GM19023 (cell line): Measurements from ENCODE around the gene PLA2G4D.

Experiments
- ATAC-seq: cut with Tn5 transposase; IDR thresholded peaks from one replicate; pipeline ENCODE4 v1.9.1; 2021; ENCODE audit warnings: mild to moderate bottlenecking, moderate library complexity; ENCODE audit not compliant: unreplicated experiment

PLA2G4D gene

DNA sequence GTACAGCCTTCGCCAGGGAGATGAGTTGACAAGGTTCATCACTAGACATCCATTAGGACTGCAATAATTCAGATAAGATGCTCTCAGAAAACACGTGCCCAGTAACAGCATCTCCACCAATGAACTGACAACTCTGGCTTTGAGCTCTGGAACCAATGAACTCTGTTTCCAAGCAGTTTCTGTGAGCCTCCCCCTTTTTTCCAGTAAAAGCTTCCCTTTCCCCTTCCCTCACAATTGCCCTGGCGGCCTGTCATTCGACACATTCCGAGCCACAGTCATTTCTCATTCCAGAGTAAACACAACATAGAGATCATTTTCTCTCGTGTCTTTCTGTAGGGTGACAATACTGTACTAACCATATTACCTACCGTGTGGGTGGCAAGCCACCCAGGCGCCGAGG lies 3.6 kb downstream of the PLA2G4D start:
- ATAC-seq, result no peak

DNA sequence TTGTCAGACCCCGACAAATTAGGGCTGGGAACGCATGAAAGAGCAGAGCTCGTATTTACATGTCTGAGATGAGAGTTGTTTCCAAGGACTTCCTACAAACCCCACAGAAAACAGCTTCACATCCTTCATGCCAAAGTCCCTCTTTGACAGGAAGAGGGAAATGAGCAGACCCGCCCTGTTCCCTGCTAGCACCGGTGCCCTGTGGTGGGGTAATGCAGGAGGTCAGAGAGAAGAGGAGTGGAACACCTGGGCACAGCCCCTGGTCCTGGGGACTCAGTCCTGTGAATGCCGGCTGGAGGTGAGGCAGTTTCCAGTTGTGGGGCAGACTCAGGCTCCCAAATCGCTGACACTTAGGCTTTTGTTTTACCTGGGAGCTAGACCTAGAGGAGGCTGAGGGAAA lies 4.0 kb downstream of the PLA2G4D start:
- no peak for ATAC-seq

DNA sequence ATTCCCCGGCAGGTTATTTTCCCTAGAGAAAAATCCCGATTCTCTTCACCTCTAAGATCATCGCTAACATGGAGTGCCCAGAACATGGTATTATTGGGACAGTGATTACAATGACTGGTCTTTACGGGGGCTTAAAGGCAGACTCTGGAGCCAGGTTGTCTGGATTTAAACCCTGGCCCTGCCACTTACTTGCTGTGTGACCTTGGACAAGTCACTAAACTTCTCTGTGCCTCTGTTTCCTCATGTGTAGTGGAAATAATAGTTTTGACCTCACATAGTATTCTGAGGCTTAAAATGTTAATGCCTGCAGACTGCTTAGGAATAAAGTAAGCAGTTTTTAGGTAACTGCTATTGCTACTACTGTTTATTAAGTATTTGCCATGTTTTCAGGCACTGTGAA lies 4.4 kb downstream of the PLA2G4D start:
- ATAC-seq, result no peak

DNA sequence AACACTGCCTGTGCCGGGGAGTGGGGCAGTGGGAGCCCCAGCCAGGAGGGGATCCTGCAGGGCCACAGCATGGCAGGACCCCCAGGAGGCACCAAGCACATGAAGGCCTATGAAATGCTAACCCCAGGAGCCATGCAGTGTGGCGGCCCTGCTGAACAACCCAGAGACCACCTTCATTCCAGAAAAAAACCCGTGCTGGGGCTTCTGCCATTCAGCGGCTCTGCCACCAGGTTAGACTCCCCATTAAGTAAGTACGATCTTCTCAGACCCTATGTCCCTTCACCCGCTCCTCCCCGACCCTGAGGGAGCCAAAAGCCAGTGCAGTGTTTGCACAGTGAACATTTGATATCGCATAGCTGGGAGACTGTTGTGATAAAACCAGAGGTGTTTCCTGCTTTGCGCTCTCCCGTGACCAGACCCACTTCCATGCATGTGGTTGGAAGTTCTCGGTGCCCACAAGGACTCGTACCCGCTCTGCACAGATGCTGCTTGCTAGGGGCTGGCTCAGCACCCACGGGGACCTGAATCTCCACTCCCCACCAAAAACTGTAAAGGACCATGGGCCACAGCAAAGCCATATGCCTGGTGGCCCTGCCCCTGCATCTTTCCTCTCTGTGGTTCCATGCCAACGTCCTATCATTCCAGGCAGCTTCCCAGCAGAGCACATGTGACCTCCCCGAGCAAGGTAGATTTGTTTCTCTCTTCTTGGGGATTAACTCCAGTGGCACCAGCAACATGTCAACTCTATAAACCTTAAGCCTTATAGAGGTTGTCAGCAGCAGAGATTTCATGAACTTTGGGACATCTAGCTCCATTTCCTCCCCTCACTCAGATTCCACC lies 5.3 kb downstream of the PLA2G4D start:
- no peak for ATAC-seq

DNA sequence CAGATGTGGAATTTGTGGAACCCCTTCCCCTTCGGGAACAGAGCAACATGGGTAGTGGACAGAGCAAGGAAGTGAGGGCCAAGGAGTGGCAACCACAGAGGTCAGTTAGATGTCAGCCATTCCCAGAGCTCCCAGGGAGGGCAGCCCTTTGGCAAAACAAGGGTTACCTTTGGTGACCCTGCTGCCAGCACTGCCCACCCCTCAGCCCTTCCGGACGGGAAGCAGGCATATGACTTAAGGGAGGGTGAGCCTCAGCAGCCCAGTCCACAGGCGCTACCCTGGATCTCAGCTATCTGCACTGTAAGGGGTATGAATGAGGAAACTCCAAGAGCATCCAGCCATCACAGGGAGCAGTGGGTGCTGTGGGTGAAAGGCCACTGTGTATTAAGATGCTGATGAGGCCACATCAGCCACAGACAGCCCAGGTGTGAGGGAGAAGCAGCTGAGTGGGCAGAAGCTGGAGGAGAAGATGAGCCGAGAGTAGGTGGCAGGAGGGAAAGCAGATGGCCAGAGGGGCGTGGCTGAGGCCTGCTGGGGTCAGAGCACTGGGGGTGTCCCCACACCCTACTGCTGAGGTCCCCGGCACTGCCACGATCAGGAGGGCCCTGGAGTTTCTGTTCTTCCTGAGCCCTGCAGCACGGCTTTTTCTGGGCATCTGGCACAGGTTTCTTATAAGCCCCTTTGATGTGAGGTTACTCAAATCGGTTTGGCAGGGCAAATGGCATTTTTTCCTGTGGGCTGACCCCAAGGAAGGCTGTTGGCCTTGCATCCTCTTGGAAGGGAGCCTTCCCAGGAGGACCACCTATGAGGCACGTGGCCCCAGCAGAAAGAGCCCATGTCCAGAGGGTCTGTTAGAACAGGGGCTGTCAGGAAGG lies 6.2 kb downstream of the PLA2G4D start:
- ATAC-seq, result no peak

DNA sequence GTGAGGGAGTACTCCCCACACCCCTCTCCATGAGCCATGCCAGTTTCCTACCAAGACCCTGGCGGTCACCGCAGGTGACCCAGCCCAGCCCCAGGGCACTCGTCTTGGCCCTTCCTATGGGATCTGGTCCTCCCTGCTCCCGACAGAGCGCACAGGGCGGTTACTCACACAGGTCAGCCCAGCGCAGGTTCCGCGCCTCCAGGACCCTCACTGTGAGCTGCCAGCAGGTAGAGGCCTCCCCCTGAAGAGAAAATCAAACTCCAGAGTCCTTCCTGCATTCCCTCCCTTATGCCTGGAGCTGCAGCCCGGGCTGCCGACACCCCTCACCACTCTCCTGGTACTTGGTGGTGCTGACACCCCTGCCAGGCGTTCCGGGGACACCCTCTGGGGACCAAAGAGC lies 6.9 kb downstream of the PLA2G4D start:
- ATAC-seq, result no peak

DNA sequence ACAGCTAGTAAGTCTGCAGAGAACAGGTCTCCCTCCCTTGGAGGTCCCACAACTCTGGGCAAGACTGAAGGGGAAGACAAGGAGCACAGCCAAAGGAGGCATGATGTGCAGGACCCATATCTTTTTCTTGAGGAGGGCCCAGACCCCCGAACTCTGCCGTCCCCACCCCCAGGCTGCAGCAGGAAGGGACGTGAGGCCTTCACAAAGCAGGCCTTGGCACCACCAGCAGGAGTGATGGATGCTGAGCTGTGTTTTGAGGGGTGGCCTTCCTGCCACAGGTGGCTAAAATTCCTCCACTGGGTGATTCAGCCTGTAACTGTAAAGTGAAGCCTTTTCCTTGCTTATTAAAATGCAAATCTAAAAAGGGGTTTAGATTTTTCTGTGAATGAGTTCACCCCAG lies 8.6 kb downstream of the PLA2G4D start:
- no peak for ATAC-seq

DNA sequence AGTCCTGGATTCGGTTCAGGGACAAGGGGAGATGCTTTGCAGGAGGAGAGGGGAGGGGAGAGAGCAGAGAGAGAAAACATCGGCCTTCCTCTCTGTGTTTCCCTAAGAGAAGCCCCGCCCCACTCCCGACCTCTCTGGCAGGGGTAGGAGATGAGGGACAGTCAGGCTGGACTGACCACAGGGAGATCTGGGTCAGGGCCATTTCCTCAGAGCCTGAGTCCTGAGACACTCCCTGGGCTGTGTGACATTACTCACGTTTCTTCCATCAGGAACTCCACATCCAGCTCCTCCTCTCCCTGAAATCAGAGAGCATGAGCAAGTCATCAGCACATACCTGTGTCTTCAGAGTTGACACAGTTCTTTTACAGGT lies 9.1 kb downstream of the PLA2G4D start:
- no peak for ATAC-seq

DNA sequence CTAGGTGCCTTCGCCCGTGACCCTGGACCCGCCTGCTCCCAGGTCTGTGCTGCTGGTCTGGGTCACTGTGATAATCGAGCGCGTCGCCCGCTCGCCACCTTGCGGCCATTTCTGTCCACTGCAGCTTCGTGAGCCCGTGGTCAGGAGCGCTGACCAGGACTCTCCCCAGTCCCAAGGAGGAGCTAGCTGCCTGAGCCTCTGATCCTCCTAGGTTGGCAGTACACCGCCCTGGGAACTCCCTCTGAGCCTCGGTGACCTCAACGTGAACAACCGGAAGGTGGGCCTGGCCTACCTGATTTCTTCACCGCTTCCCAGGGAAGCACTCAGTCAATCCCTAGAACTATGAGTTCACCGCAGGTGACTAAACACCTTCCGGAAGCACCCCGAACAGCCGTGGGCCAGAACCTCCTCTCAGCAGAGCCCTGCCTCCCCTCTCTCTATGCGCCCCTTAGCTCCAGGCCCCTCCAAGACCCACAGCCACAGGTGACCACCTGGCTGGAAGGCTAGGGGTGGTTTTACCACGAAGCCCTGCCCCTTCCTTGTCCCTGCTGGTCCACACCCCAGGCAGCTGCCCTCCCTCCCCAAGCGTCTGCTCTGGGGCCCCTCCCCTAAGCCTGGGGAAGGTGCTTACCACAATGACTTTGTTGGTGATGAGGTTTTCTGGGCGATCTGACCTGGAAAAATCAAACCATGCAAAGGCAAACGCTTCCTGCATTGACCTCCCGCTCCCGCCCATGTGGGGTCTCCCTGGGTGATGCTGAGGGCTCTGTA lies 9.7 kb downstream of the PLA2G4D start:
- no peak for ATAC-seq

DNA sequence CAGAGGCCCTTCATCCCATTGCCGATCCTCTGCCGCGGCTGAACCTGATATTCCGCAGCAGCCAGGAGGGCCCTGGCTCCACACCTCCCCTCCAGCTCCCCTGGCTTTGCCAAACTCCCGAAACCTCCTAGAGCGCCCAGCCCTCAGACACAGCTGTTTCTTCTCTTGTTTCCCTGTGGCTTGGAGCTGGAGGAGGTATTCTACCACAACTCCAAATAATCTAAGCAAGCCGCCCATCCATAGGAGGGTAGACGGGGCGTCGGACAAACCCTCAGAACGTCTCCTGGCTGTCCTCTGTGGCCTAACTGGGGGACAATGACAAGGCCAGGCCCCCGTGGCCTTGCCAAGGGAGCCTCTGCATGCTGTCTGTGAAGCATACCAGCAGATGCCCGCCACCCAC lies 10.4 kb downstream of the PLA2G4D start:
- ATAC-seq, result no peak

DNA sequence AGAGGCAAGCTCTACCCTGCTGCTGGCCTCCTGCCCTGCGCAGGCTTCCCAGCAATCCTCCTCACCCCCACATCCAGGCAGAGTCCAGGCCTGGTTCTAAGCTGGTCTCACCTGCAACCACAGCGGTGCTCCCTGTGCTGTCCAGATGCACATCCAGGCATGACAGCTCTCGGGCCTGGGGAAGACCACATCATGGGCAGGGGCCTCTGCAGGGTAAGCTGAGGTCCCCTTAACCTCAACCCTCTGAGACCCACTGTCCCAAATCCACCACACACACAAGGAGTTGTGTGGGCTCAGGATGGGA lies 10.8 kb downstream of the PLA2G4D start:
- ATAC-seq, result no peak

DNA sequence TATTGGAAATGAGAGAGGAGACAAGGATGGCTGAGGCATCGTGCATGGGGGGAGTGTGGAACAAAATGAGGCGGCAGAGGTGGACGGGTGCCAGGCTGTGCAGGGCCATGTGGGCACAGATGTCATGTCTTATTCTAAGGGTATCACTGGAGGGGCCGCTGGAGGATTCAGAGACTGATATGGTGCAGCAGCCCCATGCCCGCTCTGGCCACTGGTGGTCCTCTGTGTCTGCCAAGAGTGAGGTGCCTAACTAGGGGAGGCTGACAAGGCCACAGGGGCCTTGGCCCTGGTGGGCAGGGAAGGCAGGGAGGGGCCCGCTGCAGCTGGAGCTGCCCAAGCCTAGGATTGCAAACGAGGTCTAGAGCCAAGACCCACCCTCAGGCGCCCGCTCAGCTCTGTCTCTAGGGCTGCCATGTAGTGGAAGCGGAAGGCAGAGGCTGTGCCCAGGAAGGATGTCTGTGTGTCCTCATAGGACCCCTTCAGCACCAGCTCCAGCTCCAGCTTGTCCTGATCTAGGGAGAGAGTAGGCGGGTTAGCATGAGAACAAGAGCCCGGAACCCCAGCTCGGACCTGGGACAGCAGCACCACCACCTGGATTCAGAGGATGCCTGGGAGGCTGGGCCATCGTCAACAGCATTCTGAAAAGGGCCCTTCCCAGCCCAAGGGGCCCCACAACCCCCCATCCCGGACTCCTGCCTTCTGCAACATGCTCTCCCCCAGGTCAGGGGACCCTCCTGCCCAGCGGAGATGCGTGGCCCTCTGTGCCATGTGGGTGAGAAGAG lies 11.3 kb downstream of the PLA2G4D start:
- no peak for ATAC-seq

DNA sequence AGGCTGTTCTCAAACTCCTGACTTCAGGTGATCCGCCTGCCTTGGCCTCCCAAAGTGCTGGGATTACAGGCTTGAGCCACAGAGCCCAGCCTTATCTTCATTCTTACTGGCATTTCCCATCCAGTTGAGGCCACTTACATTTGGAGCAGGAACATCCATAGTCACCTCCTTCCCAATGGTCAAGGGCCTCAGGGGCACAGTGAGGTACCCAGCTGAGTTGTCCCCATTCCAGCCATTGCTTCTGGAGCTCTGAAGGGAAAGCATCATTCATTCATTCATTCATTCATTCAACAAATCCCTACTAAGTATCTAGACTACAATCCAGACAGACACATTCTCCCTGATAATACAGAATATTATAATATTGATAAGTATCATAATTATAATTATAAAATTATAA lies 12.2 kb downstream of the PLA2G4D start:
- no peak for ATAC-seq

DNA sequence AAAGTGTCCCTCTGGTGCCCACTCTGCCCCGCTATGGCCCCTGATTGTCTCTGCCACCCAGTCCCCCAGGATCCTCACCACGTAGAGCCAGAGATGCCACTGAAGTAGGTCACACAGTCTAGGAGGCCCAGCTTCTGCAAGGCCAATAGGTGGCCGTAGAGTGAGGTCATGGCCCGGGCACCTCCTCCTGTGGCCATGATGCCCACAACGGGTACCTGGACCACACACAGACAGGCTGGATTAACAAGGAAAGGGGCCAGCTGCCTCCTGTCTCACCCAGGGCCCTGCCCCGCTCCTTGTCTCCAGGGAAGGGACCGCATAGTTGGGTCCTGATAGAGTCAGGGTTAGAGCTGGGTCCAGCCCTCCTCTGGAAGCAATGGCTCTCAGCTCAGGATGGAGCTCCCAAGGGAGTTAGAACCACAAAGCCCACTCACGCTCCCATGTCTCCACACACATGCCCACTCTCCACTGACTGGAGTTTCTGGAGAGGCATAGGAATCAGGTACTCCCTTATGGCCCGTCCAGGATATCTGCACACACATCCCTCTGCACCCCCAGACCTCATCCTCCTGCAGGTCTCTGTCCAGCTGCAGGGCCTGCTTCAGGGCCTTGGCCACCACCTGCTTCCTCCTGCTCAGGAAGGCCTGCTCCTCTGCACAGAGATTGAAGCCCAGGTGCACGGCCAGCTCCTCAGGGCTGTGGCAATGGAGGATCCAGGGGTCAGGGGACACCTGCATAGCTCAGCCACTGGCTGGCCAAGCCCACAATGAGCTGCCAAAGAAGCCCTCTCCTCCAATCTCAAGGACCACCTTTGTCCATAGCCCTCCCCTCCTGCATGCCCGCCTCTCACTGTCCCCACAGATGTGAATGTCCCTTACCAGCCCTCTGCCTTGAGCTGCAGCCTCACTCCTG lies 13.2 kb downstream of the PLA2G4D start:
- ATAC-seq, result no peak

DNA sequence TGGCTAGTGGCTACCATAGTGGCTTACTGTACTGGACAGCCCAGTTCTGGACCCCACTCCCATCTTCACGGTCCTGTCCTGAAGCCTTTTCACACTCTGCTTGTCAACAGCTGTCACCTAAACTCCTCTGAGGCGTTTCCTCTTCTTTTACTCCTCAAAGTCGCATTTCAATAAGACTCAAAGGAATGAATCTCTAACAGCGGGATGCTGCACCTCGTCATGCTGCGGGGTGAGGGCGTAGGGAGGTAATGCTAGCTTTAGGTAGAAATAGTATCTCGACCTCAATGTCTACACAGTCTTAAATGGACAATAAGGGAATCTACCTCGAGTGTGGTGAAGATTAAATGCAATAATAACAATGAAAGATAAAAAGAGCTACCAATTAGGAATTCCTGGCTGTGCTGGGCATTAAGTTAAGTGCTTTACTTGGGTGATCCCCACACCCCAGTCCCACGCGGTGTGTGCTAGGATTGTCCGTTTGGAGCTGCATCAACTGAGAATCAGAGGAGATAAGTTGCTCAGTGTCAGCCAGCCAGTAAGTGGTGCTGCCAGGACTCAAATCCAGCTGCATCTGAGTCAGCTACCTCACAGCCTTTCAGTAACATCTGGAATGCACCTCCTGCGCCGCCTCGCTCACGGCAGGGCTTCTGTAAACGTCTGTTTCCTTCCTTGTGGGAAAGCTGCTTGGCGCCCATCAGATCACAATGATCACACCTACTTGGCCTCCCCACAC lies 14.0 kb downstream of the PLA2G4D start:
- ATAC-seq, result no peak

DNA sequence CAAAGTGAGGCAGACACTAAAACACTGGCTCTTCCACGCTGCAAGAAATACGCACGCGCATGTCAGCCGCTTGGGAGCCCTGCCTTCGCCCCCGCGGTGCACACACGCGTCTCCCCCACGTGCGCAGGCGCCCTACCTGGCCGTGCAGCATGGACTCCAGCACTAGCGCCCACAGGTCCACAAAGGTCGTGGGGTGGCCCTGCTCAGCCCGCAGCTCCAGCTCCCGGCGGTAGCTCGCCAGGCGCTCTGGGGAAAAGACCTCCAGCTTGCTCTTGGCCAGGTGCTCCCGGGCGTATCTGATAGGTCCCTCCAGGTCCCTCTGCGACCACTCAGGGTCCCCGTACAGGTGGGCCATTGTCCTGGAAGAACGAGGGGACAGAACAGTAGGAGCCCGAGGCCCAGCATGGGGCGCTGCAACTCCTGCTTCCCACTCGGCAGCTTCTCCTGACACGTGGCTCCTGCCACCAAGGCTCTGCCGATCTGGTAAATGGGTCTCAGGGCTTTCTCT lies 14.9 kb downstream of the PLA2G4D start:
- no peak for ATAC-seq

DNA sequence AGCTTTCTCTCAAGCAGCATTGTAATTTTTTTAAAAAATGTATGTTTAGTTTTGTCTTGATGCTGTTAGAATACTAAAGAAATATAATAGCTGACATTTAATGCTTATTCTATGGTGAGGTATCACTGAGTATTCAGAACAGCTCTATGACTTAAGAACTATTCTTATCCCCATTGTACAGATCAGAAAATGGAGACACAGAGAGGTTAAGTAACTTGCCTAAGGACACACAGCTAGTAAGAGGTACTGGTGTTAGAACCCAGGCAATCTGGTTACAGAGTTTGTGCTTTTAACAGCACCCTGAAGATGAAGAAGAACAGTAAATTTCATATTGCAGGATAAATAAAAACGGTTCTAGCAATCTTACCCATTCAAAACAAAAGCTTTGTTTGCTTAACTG lies 15.5 kb downstream of the PLA2G4D start:
- ATAC-seq, result no peak

DNA sequence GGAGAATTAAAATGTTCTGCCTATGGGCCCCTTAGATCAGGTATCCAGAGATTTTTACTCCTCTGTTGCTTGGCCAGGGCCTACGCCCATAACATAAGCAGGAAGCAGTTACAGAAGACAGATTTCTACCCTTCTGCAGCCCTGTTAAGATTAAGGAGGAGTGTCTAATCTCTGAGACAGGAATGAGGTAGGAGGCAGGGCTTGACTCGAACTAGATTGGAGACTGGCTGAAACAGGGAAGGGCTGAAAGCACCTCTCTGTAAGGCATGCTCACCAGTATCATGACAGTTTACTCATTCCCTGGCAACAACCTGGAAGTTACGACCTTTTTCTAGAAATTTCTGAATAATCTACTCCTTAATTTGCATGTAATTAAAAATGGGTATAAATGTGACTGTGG lies 16.7 kb downstream of the PLA2G4D start:
- ATAC-seq, result no peak

DNA sequence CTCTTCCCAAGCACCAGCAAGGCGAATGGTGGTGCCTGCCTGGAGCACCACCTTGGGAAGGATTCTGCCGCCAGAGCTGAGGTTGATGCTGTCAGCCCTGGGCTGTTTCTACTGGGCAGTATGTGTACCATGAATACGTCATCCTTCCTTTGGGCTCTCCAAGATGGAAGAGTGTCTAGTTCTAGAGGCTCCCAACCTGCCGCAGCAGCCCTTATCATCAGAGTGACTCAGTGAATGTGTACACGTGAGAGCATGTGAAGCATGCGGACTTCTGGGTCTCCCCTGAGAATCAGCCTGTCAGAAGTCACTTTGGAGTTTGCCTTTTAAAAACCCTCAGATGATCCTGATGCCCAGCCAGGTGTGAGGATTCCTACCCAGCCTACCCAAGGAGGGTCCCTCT lies 20.9 kb downstream of the PLA2G4D start:
- no peak for ATAC-seq
